Bronchial epithelial cell (primary cell): ENCODE data around the gene RASGRF2. TPM values are rescaled to one million over a fixed set of nuclear protein-coding genes. Genes with fewer than 3 reads are reported as not detected.

Source experiments
- DNase-seq: peaks from one replicate; pipeline ENCODE4 v3.0.0-alpha.2; 2010; ENCODE audit warnings: low read depth
- FAIRE-seq: peaks from 2 replicates; lab custom pipeline; 2011; peaks lifted over from hg19 to GRCh38; lab: Jason Lieb, UNC
- H3K27me3 ChIP-seq: 2 replicates; pipeline ENCODE4 v1.5.1; 2011; ENCODE audit warnings: low read length; ENCODE audit not compliant: control insufficient read depth, insufficient read depth
- H3K36me3 ChIP-seq: 2 replicates; pipeline ENCODE4 v1.5.1; 2011; ENCODE audit warnings: low read length; ENCODE audit not compliant: control insufficient read depth, insufficient read depth
- H3K4me3 ChIP-seq: 2 replicates; pipeline ENCODE4 v1.5.1; 2011; ENCODE audit warnings: mild to moderate bottlenecking, low read depth, low read length, control low read depth
- total RNA-seq: library from RNA; depleted of rRNA; stranded (reverse); fragments of >200 nt; gene quantifications from 2 replicates; pipeline ENCODE4 v1.2.1, GENCODE V29; 2014
- TF ChIP-seq, protein P1 (sequence below): IDR thresholded peaks from 2 replicates; pipeline ENCODE4 v1.5.1; 2011; ENCODE audit warnings: mild to moderate bottlenecking, moderate library complexity, low read length, control low read depth, inconsistent platforms; ENCODE audit not compliant: insufficient read depth, severe bottlenecking

RASGRF2 gene
- total RNA-seq, 1 donor from 2014 or later: 0.53 TPM

DNA sequence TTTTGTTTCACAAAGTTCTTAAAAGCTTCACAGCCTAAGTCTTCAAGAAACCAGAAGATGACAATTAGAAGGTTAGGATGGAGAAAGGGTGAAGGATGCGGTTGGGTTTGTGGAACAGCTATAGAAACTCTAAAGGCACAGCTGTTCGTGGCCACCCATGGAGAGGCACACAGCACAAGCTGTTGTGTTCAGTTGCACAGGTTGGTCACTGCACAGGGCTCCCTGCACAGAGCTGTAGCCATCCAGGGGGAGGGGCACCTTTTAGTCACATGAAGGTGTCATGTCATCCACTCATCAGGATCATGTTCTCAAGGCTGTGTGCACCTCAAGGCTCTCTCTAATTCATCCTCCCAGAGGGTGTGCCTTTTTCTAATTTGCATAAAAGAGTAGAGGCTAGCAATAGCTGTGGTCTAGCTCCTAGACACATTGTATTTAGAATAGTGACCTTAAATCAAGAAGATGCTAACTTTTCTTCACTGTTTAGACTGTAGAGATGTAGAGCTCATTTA, 5.0 kb upstream of the RASGRF2 start:
- DNase-seq (no peak), FAIRE-seq (no peak)
- Histone ChIP-seq H3K36me3 (no peaks in the 10 kb centered on the region), H3K27me3 (peaks cover 11% of the 10 kb centered on the region), H3K4me3 (no peak overlapping the region)
- TF ChIP-seq, protein P1, sequence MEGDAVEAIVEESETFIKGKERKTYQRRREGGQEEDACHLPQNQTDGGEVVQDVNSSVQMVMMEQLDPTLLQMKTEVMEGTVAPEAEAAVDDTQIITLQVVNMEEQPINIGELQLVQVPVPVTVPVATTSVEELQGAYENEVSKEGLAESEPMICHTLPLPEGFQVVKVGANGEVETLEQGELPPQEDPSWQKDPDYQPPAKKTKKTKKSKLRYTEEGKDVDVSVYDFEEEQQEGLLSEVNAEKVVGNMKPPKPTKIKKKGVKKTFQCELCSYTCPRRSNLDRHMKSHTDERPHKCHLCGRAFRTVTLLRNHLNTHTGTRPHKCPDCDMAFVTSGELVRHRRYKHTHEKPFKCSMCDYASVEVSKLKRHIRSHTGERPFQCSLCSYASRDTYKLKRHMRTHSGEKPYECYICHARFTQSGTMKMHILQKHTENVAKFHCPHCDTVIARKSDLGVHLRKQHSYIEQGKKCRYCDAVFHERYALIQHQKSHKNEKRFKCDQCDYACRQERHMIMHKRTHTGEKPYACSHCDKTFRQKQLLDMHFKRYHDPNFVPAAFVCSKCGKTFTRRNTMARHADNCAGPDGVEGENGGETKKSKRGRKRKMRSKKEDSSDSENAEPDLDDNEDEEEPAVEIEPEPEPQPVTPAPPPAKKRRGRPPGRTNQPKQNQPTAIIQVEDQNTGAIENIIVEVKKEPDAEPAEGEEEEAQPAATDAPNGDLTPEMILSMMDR: no peak

- Histone ChIP-seq H3K36me3 (no peaks in the 10 kb centered on the region), H3K4me3 (no peak overlapping the region), H3K27me3 (peaks cover 14% of the 10 kb centered on the region)
- DNase-seq (no peak), FAIRE-seq (no peak)
- TF ChIP-seq, protein P1: no peak
Measured at GRCh38 chr5:80956272-80956671, 3.9 kb upstream of the RASGRF2 start.

DNA sequence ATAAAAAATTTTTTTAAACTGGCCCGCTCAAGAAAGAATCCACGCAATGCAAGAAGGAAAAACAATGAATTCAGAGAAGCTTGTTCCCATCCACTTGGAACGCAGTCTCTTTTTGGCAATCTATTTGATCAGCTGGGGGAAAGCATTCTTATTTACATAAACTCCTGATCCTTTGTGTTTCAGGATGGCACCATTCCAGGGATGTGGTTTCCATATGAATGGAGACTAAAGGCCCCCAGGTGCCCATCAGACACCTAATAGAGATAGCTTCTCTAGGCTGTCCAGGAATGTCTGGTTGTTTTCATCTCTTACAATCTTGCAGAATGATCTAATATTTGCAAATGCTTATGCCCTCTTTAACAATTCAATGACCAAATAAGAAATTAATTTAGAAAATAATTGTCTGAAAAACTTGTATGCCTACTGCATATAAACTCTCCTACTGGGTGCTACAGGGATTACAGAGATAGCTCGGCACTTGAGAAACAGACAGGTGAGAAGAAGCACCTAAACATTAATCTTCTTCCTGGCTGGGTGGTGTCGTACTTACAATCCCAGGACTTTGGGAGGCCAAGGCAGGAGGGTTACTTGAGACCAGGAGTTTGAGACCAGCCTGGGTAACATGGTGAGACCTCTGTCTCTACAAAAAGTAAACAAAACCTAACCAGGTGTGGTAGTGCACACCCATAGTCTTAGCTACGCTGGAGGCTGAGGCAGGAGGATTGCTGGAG, 3.0 kb upstream of the RASGRF2 start:
- FAIRE-seq (no peak), DNase-seq (no peak)
- H3K27me3 ChIP-seq: peaks cover 14% of the 10 kb centered on the region
- TF ChIP-seq, protein P1: no peak
- H3K4me3 ChIP-seq: no peak overlapping the region
- no peaks in the 10 kb centered on the region for H3K36me3 ChIP-seq

DNA sequence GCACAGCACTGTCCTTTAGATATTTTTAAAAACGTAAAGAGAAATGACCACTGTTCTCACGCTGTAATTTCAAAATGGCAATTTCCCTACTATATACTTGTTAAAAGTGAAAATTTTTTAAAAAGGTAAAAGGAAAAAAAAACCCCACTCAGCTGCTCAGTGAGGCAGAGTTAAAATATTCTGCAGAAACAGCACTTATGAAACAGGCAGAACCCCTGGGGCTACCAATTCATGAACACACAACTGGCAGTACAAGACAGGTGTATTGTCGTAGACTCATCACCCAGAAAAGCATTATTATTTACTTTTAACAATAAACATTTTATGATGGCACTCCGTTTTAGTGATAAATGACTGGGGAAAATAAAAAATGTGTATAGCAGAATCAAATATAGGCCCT, 1.5 kb upstream of the RASGRF2 start:
- Histone ChIP-seq H3K4me3 (no peak overlapping the region), H3K27me3 (peaks cover 14% of the 10 kb centered on the region), H3K36me3 (no peaks in the 10 kb centered on the region)
- no peak for FAIRE-seq
- no peak for DNase-seq
- TF ChIP-seq, protein P1: no peak

- DNase-seq (no peak), FAIRE-seq (no peak)
- Histone ChIP-seq H3K36me3 (no peaks in the 10 kb centered on the region), H3K4me3 (no peak overlapping the region), H3K27me3 (peaks cover 13% of the 10 kb centered on the region)
- TF ChIP-seq, protein P1: no peak
Measured at GRCh38 chr5:80959138-80959537, 1.0 kb upstream of the RASGRF2 start.
